Stomach (tissue), 9 donors: Measurements from ENCODE around the gene UGT1A10. TPM values are rescaled to one million over a fixed set of nuclear protein-coding genes. Genes with fewer than 3 reads are reported as not detected.

Source experiments
- DNase-seq, 2 donors: peaks; one replicate each; pipeline versions ENCODE4 v3.0.0 to v3.0.0-alpha.2; 2013 to 2019
- H3K27ac ChIP-seq, 5 donors: fragments of 200-600 bp in 4 of 5; sonication (generic) in 4 of 5; one replicate each; pipeline ENCODE4 v1.5.1; 2013 to 2019; ENCODE audit warnings: mild to moderate bottlenecking in 1 of 5, moderate library complexity in 1 of 5
- H3K27me3 ChIP-seq, 3 donors: fragments of 200-600 bp; sonication (generic); one replicate each; pipeline ENCODE4 v1.5.1; 2017 to 2019; ENCODE audit warnings: mixed run types in 1 of 3
- H3K36me3 ChIP-seq, 4 donors: fragments of 200-600 bp; sonication (generic); 1 replicate in 3 of 4; 2 replicates in 1 of 4; pipeline ENCODE4 v1.5.1; 2016 to 2019
- H3K4me1 ChIP-seq, 4 donors: fragments of 200-600 bp; sonication (generic); one replicate each; pipeline ENCODE4 v1.5.1; 2016 to 2019
- H3K4me3 ChIP-seq, 4 donors: fragments of 200-600 bp; sonication (generic) in 3 of 4; one replicate each; pipeline ENCODE4 v1.5.1; 2016 to 2019; ENCODE audit warnings: mild to moderate bottlenecking in 1 of 4
- H3K9me3 ChIP-seq, 4 donors: fragments of 200-600 bp; sonication (generic); one replicate each; pipeline ENCODE4 v1.5.1; 2016 to 2019
- EP300 ChIP-seq: sonication (generic); formaldehyde crosslinking; IDR thresholded peaks from one replicate; pipeline ENCODE4 v1.6.1; 2017; ENCODE audit warnings: antibody characterized with exemption
- POLR2A ChIP-seq, 4 donors: fragments of 450-650 bp; IDR thresholded peaks; one replicate each; pipeline ENCODE4 v1.6.1; 2016; ENCODE audit warnings: antibody characterized with exemption in 4 of 4, control low read depth in 2 of 4, mild to moderate bottlenecking in 1 of 4, moderate library complexity in 1 of 4
- POLR2AphosphoS5 ChIP-seq, 3 donors: sonication (generic); formaldehyde crosslinking; IDR thresholded peaks; one replicate each; pipeline ENCODE4 v1.6.1; 2016; ENCODE audit warnings: antibody characterized with exemption in 3 of 3
- WGBS, 5 donors: extraction: QIAGEN DNeasy Blood & Tissue Kit in 3 of 5; methylation state at CpG; one replicate each; pipeline versions ENCODE4 v1.1.5 to v1.1.7; 2013 to 2018; 5-methylcytosine and 5-hydroxymethylcytosine counted together
- intact Hi-C: fragments of 100-400 bp; cut with DNase I; formaldehyde crosslinking; loops from one replicate; pipeline ENCODE4 v1.15.1; 2023; ENCODE audit warnings: low total_unique reads
- polyA plus RNA-seq, 3 donors: library from polyadenylated mRNA; stranded (reverse); fragments of 200-250 nt; gene quantifications; one replicate each; pipeline ENCODE4 v1.2.3, GENCODE V29; 2013
- total RNA-seq, 5 donors: library from RNA; depleted of rRNA; stranded (reverse); fragments of >200 nt; gene quantifications; one replicate each; pipeline versions ENCODE4 v1.1.0 to v1.2.3, GENCODE V29; 2014 to 2016
- TF ChIP-seq, protein P1 (sequence below), 7 experiments: fragments of 450-650 bp in 4 of 7; fragments of 200-600 bp in 3 of 7; sonication (generic) in 3 of 7; IDR thresholded peaks; one replicate each; pipeline ENCODE4 v1.5.1; 2016 to 2019; ENCODE audit warnings: antibody characterized with exemption in 7 of 7, control low read depth in 2 of 7, mild to moderate bottlenecking in 1 of 7
- donor health status: healthy with polysubstance abuse.
- donor health status: Bipolar disorder and iron deficiency.
- donor health status: healthy.

The UGT1A10 gene
- total and polyA plus RNA-seq, 8 donors: 0.45 to 32.7 (median 2.2) TPM; not detected in 1

DNA sequence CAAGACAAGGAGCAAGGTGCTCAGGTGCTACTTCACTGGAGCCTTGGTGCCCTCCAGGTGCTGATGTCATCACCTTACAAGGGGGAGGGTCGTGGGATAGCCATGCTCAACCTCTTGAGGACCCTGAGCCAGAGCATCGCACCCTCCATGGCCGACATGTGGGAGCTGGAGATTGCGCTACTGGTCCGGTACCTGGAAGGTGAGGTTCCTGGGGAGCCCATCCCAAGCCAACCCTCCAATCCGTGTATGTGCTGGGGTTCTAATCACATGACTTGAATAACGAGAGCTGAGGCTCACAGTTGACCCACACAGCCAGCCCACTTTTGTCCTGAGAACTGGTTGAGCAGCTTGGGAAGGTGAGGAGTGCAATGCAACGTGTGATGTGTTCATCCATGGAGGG, 167.7 kb downstream of the UGT1A10 start:
- intact Hi-C loops: no loop called here
- H3K27ac ChIP-seq: no peak overlapping the region
- WGBS, 5 donors: 45 to 71% (median 64%) methylated on average over 1 to 8 of the region's 8 CpGs
- no peak overlapping the region for H3K4me3 ChIP-seq
- DNase-seq: peak in 1 of 2 donors; percentile 14
- no peaks in the 10 kb centered on the region for H3K9me3 ChIP-seq
- no peaks in the 10 kb centered on the region for H3K36me3 ChIP-seq
- H3K4me1 ChIP-seq: no peaks in the 10 kb centered on the region
- TF ChIP-seq EP300 (no peak), POLR2A (IDR thresholded peaks at IDR 0.05) (no peak), POLR2AphosphoS5 (IDR thresholded peaks at IDR 0.05) (no peak)
- TF ChIP-seq, protein P1, sequence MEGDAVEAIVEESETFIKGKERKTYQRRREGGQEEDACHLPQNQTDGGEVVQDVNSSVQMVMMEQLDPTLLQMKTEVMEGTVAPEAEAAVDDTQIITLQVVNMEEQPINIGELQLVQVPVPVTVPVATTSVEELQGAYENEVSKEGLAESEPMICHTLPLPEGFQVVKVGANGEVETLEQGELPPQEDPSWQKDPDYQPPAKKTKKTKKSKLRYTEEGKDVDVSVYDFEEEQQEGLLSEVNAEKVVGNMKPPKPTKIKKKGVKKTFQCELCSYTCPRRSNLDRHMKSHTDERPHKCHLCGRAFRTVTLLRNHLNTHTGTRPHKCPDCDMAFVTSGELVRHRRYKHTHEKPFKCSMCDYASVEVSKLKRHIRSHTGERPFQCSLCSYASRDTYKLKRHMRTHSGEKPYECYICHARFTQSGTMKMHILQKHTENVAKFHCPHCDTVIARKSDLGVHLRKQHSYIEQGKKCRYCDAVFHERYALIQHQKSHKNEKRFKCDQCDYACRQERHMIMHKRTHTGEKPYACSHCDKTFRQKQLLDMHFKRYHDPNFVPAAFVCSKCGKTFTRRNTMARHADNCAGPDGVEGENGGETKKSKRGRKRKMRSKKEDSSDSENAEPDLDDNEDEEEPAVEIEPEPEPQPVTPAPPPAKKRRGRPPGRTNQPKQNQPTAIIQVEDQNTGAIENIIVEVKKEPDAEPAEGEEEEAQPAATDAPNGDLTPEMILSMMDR (IDR thresholded peaks at IDR 0.05): no peak
- H3K27me3 ChIP-seq: peaks cover 0 to 24% (median 5%) of the 10 kb centered on the region in 3 donors

DNA sequence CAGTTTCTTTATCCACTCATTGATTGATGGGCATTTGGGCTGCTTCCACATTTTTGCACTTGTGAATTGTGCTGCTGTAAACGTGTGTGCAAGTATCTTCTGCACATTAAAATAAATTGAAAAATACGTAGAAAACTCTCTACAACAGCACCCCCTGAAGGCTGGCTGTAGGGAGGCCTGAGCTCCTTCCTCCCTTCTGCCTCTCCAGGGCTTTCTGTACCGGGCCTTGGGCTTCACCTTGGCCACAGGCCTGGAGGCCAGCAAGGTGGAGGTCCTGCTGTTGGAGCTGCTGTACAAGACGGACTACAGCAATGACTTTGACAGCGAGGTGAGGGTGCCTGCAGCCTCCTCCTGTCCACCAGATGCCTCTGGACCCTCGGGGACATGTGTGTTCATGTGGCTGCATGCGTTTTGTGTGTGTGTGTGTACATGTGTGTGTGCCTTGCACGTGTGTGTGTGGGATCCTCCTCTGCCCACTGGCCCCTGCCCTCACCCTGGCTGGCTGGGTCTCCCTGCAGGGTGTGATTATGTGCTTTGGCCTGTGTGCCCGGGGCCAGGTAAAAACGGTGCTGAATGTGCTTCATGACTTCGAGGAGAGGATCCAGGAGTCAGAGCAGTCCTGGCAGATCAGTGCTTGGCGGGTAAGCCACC, 171.1 kb downstream of the UGT1A10 start:
- Histone ChIP-seq H3K4me3 (no peak overlapping the region), H3K27me3 (peaks cover 0 to 24% (median 5%) of the 10 kb centered on the region in 3 donors), H3K27ac (no peak overlapping the region), H3K36me3 (no peaks in the 10 kb centered on the region), H3K4me1 (no peaks in the 10 kb centered on the region), H3K9me3 (no peaks in the 10 kb centered on the region)
- WGBS, 5 donors: 68 to 74% (median 73%) methylated on average over 9 to 12 of the region's 12 CpGs
- intact Hi-C loops: no loop called here
- peak in 1 of 2 donors; percentile 17 for DNase-seq
- TF ChIP-seq EP300 (no peak), POLR2AphosphoS5 (IDR thresholded peaks at IDR 0.05) (no peak), POLR2A (IDR thresholded peaks at IDR 0.05) (no peak)
- TF ChIP-seq, protein P1 (IDR thresholded peaks at IDR 0.05): no peak

DNA sequence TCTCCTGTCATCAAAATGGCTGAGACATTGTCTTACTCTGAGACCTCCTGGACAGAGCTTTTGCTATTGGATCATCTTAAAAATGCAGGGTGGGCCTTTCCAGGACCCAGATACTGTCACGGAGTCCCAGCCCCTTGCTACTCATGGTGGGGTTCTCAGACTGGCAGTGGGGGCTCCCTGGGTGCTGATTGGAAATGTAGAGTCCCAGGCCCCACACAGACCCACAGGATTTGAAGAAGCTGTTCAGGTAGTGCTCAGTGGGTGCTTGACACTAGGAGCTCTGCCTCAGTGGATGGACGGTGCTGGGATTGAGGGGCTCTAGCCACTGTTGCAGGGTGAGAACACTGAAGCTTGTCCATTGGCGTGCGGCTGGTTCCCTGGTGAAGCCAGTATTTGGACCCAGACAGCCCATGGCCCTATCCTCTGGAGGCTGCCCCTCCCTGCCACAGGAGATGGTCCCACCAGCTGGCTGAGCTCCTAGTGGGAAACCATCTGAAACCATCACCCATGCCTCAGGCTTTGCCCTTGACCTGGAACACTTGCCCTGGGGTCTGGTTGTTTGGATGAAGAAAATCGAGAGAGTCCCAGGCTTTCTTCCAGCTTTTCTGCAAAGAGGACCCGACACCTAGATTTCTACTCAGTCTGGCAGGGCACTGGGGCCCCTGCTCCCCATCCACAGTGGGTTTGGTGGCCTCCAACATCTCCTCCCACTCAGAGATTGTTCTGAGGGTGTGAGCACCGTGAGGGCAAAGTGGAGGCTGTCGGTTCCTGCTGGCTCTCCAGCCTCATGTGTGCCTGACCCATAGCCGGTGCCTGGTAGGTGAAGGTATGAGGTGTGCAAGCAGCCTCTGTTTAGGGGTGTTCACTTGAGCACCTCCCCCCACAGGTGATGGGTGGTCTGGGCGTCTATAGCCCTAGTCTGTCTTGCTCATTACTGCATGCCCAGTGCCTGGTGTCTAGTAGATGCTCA, 172.0 kb downstream of the UGT1A10 start:
- Histone ChIP-seq H3K4me3 (no peak overlapping the region), H3K36me3 (no peaks in the 10 kb centered on the region), H3K4me1 (no peaks in the 10 kb centered on the region), H3K9me3 (no peaks in the 10 kb centered on the region), H3K27me3 (peaks cover 0 to 24% (median 5%) of the 10 kb centered on the region in 3 donors), H3K27ac (no peak overlapping the region)
- intact Hi-C loops: no loop called here
- no peak for TF ChIP-seq EP300
- TF ChIP-seq POLR2AphosphoS5 (IDR thresholded peaks at IDR 0.05): no peak
- TF ChIP-seq, protein P1 (IDR thresholded peaks at IDR 0.05): no peak
- no peak for TF ChIP-seq POLR2A (IDR thresholded peaks at IDR 0.05)
- peak in 1 of 2 donors; percentile 15 for DNase-seq
- WGBS, 5 donors: 40 to 78% (median 76%) methylated on average over 2 to 10 of the region's 10 CpGs

DNA sequence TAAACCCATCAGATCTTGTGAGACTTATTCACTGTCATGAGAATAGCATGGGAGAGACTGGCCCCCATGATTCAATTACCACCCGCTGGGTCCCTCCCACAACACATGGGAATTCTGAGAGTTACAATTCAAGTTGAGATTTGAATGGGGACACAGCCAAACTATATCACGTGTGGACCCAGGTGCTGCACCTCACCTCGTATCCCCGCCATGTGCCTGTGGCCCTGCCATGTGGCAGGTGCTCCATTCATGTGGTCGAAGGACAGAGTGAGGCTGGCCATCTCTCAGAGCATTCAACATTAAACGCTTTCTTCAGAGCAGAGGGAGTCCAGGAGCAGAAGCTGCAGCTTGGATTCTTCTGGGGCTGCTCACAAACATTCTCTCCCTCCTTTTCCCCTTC, 174.1 kb downstream of the UGT1A10 start:
- intact Hi-C loops: no loop called here
- H3K27ac ChIP-seq: no peak overlapping the region
- TF ChIP-seq POLR2A (IDR thresholded peaks at IDR 0.05) (no peak), EP300 (no peak), POLR2AphosphoS5 (IDR thresholded peaks at IDR 0.05) (no peak)
- TF ChIP-seq, protein P1 (IDR thresholded peaks at IDR 0.05): no peak
- WGBS, 5 donors: 81 to 95% (median 87%) methylated on average over 2 to 6 of the region's 6 CpGs
- no peaks in the 10 kb centered on the region for H3K4me1 ChIP-seq
- H3K36me3 ChIP-seq: no peaks in the 10 kb centered on the region
- H3K4me3 ChIP-seq: no peak overlapping the region
- DNase-seq: peak in 1 of 2 donors; percentile 5
- H3K27me3 ChIP-seq: peaks cover 0 to 15% (median 9%) of the 10 kb centered on the region in 3 donors
- no peaks in the 10 kb centered on the region for H3K9me3 ChIP-seq
